ENCODE measurements around the gene ANKRD28.
"Not testable (repeated sequence)": the region's sequence is repeated elsewhere in the genome, so short reads cannot be mapped to it uniquely, and the experiment has no call there.

Gene ANKRD28

GRCh38 chr3:15781131-15781530 lies 16.6 kb downstream of the ANKRD28 start:
- intact Hi-C loops (cut with DNase I; ENCODE audit: low total_unique reads): no loop called here
- Histone ChIP-seq H3K4me1 (peaks cover 0 to 37% (median 13%) of the 10 kb centered on the region in 4 donors), H3K4me3 (no peak overlapping the region), H3K27ac (peak overlapping the region; percentile 34 to 46), H3K36me3 (no peaks in the 10 kb centered on the region), H3K9me3 (no peaks in the 10 kb centered on the region), H3K27me3 (no peaks in the 10 kb centered on the region)
- no peak for TF ChIP-seq CTCF (IDR thresholded peaks at IDR 0.05)
- DNase-seq: no peak

DNA sequence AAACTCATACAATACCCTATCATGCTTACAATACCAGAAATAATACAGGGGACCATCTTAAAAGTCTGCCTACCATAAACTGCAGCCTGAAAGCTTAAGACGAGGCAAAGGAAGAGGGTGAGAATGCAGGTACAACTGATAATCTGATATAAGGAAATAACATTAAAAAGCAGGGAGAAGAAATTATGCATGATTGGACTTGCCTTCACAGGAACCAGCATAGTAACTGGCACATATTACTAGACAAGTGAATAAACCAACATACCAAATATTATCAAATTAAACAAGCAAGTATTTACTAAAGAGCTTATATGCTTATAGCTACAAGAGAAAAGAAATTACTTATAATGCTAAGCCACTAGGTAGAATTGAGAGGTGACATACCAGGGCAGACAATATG lies 18.7 kb downstream of the ANKRD28 start:
- no peak overlapping the region for H3K4me3 ChIP-seq
- intact Hi-C loops (cut with DNase I; ENCODE audit: low total_unique reads): no loop called here
- no peaks in the 10 kb centered on the region for H3K27me3 ChIP-seq
- H3K27ac ChIP-seq: no peak overlapping the region
- DNase-seq: no peak
- no peaks in the 10 kb centered on the region for H3K9me3 ChIP-seq
- TF ChIP-seq CTCF (IDR thresholded peaks at IDR 0.05): no peak
- no peaks in the 10 kb centered on the region for H3K36me3 ChIP-seq
- H3K4me1 ChIP-seq: peaks cover 0 to 34% (median 13%) of the 10 kb centered on the region in 4 donors

DNA sequence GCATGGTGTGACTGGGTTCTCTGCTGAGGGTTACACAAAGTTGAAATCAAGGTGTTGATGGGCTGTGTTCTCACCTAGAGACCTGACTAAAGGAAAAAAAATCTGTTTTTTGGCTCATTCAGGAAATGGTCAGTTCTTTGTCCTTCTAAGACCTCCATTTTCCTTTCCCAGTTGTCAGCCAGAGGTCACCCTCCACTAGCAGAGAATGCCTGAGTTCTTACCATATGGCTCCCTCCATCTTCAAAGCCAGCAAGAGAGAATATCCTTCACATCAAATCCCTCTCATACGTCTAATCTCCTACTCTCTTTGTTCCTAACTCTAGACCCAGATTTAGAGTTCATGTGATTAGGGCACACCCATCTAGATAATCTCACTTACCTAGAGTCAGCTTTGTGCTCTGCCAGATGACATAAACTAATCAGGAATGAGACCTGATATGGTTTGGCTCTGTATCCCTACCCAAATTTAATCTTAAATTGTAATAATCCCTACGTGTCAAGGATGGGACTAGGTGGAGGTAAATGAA lies 19.4 kb downstream of the ANKRD28 start:
- Histone ChIP-seq H3K9me3 (no peaks in the 10 kb centered on the region), H3K27me3 (no peaks in the 10 kb centered on the region), H3K4me1 (peaks cover 0 to 27% (median 12%) of the 10 kb centered on the region in 4 donors), H3K4me3 (no peak overlapping the region), H3K27ac (no peak overlapping the region), H3K36me3 (no peaks in the 10 kb centered on the region)
- intact Hi-C loops (cut with DNase I; ENCODE audit: low total_unique reads): no loop called here
- DNase-seq: no peak
- TF ChIP-seq CTCF (IDR thresholded peaks at IDR 0.05): no peak

DNA sequence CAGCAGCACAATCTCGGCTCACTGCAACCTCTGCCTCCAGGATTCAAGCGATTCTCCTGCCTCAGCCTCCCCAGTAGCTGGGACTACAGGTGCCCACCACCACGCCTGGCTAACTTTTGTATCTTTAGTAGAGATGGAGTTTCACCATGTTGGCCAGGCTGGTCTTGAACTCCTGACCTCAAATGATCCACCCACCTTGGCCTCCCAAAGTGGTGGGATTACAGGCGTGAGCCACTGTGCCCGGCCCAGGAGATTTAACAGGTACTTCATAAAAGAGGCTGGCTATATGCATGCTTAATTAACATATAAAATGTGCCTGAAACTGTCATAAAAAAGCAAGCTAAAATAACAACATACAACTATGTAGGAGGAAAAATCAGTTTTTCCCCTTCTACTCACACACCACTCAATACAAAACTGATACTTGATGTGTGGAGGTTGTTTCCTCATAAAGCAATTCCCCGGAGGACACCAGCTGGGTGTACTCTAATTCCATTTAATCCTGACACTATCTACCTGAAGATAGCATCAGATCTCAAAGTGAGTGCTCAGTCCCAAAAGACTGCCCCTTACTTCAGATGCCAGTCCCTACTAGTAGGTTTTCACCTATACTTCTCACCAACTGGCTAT lies 22.7 kb downstream of the ANKRD28 start:
- H3K27me3 ChIP-seq; intact Hi-C loops (cut with DNase I; ENCODE audit: low total_unique reads); H3K27ac ChIP-seq; H3K36me3 ChIP-seq; H3K4me1 ChIP-seq; H3K9me3 ChIP-seq; H3K4me3 ChIP-seq; DNase-seq: not testable (repeated sequence)

- TF ChIP-seq CTCF (IDR thresholded peaks at IDR 0.05): no peak
- Histone ChIP-seq H3K27me3 (no peaks in the 10 kb centered on the region), H3K9me3 (no peaks in the 10 kb centered on the region), H3K4me3 (no peak overlapping the region), H3K36me3 (no peaks in the 10 kb centered on the region), H3K27ac (no peak overlapping the region), H3K4me1 (peaks cover 0 to 19% (median 11%) of the 10 kb centered on the region in 4 donors)
- intact Hi-C loops (cut with DNase I; ENCODE audit: low total_unique reads): no loop called here
- no peak for DNase-seq
Observed at GRCh38 chr3:15771444-15771843, 26.3 kb downstream of the ANKRD28 start.

DNA sequence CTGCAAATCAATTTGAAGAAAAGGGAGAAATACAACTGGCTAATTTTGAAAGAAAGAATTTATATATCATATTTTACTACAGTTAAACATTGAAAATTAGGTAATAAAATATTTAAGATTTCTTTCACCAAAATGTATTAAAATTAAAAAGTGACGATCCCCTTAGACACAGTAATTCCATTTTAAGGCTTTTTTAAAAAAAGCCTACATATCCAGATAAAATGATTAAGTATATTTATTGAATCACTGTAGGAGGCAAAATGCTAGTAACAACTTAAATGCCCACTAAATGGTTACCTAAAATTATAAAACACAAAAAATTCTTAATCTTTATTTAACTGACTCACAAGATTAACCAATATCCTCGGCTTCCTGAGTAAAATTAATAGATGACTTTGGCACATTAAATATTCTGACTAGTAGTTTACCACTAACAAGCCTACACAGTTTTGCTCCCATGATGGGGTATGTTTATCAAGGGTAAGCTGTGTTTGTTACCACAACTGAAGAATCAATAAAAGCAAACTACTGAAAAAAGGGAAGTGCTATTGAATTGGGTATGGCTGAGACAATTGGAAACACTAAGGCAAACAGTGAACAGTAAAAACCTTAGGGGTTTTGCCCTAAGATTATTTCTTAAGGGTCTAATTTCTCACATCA lies 28.4 kb downstream of the ANKRD28 start:
- TF ChIP-seq CTCF (IDR thresholded peaks at IDR 0.05): no peak
- intact Hi-C loops (cut with DNase I; ENCODE audit: low total_unique reads): no loop called here
- no peaks in the 10 kb centered on the region for H3K27me3 ChIP-seq
- peak overlapping the region in 1 of 2 donors; percentile 23 for H3K27ac ChIP-seq
- H3K4me1 ChIP-seq: peaks cover 0 to 19% (median 11%) of the 10 kb centered on the region in 4 donors
- H3K9me3 ChIP-seq: no peaks in the 10 kb centered on the region
- no peak for DNase-seq
- H3K4me3 ChIP-seq: no peak overlapping the region
- H3K36me3 ChIP-seq: peaks cover 0 to 8% (median 5%) of the 10 kb centered on the region in 3 donors

Data from tibial artery (tissue), 4 donors.